Measurements from ENCODE around the gene WDFY3.

WDFY3 gene

GRCh38 chr4:84626673-84627072 is 339.8 kb downstream of the WDFY3 start:
- DNase-seq (ENCODE audit: low read depth): no peak
- no peak overlapping the region for H3K4me3 ChIP-seq (ENCODE audit: low read depth, low read length)
- no peak for TF ChIP-seq CTCF (conservative IDR thresholded peaks at IDR 0.05; ENCODE audit: low read depth, low read length)

GRCh38 chr4:84623661-84624060 is 342.8 kb downstream of the WDFY3 start:
- no peak for TF ChIP-seq CTCF (conservative IDR thresholded peaks at IDR 0.05; ENCODE audit: low read depth, low read length)
- H3K4me3 ChIP-seq (ENCODE audit: low read depth, low read length): no peak overlapping the region
- DNase-seq (ENCODE audit: low read depth): no peak

- no peak overlapping the region for H3K4me3 ChIP-seq (ENCODE audit: low read depth, low read length)
- peak; percentile 68 for DNase-seq (ENCODE audit: low read depth)
- TF ChIP-seq CTCF (conservative IDR thresholded peaks at IDR 0.05; ENCODE audit: low read depth, low read length): no peak
These were observed 343.5 kb downstream of the WDFY3 start for GRCh38 chr4:84622959-84623358.

Measured in choroid plexus epithelial cell (primary cell).